GM12878 (cell line): ENCODE measurements around the gene ASIC2. TPM values are rescaled to one million over a fixed set of nuclear protein-coding genes. Genes with fewer than 3 reads are reported as not detected.

Source experiments
- ATAC-seq: fragments of 200-7000 bp; cut with Tn5 transposase; 3 replicates; pipeline ENCODE4 v1.9.1; 2020; ENCODE audit warnings: mild to moderate bottlenecking, moderate library complexity
- BruUV-seq: library from RNA; stranded (reverse); fragments of 400-500 nt; replicated peaks from 2 replicates; lab custom pipeline; 2021; lab: Mats Ljungman, UMichigan
- CTCF ChIA-PET: fragments of 300-600 bp; sonication (Branson Sonifier 250); formaldehyde crosslinking; extraction: SDS; loops from one replicate; lab custom pipeline; 2021; ENCODE audit warnings: inconsistent platforms; lab: Yijun Ruan, JAX
- POLR2A ChIA-PET: fragments of 350-600 bp; formaldehyde crosslinking; extraction: SDS; loops from one replicate; lab custom pipeline; 2021; ENCODE audit warnings: inconsistent platforms; lab: Charles Lee
- RAD21 ChIA-PET: fragments of 300-600 bp; sonication (Branson Sonifier 250); formaldehyde crosslinking; loops from one replicate; lab custom pipeline; 2023; ENCODE audit warnings: antibody characterized with exemption; ENCODE audit not compliant: unreplicated experiment; lab: Charles Lee
- SMC1A ChIA-PET: fragments of 300-600 bp; sonication (Branson Sonifier 250); formaldehyde crosslinking; loops from one replicate; lab custom pipeline; 2023; ENCODE audit not compliant: unreplicated experiment, uncharacterized antibody; lab: Charles Lee
- DNase-seq: peaks from one replicate; pipeline ENCODE4 v3.0.0-alpha.2; 2011; ENCODE audit warnings: low read depth, low spot score
- FAIRE-seq: peaks from 3 replicates; lab custom pipeline; 2011; peaks lifted over from hg19 to GRCh38; lab: Jason Lieb, UNC
- H2AFZ ChIP-seq: 2 replicates; pipeline ENCODE4 v1.6.0; 2011; ENCODE audit warnings: low read depth, low read length, control low read depth; ENCODE audit not compliant: control insufficient read depth
- H3K27ac ChIP-seq: 2 replicates; pipeline ENCODE4 v1.5.1; 2011; ENCODE audit warnings: control low read depth; ENCODE audit not compliant: control insufficient read depth, insufficient read depth
- H3K27me3 ChIP-seq, 2 experiments: replicated peaks in 1 of 2; 2 replicates each; pipeline versions ENCODE4 v1.6.0 to v1.6.1; 2011; ENCODE audit warnings: low read length in 1 of 2; ENCODE audit not compliant: control insufficient read depth in 2 of 2, insufficient read depth in 2 of 2
- H3K36me3 ChIP-seq, 2 experiments: 2 replicates each; pipeline ENCODE4 v1.5.1; 2011; ENCODE audit warnings: low read length in 1 of 2; ENCODE audit not compliant: control insufficient read depth in 2 of 2, insufficient read depth in 2 of 2
- H3K4me1 ChIP-seq: 2 replicates; pipeline ENCODE4 v1.6.1; 2011; ENCODE audit warnings: mild to moderate bottlenecking, low read length, moderate library complexity, mixed read lengths; ENCODE audit not compliant: control insufficient read depth, insufficient read depth
- H3K4me2 ChIP-seq: 2 replicates; pipeline ENCODE4 v1.6.0; 2011; ENCODE audit warnings: control low read depth; ENCODE audit not compliant: control insufficient read depth, insufficient read depth
- H3K4me3 ChIP-seq: fragments of 200-600 bp; sonication (generic); 2 replicates; pipeline ENCODE4 v1.5.1; 2016
- H3K79me2 ChIP-seq: 2 replicates; pipeline ENCODE4 v1.6.0; 2011; ENCODE audit warnings: low read length; ENCODE audit not compliant: control insufficient read depth, insufficient read depth
- H3K9ac ChIP-seq: 2 replicates; pipeline ENCODE4 v1.8.0; 2011; ENCODE audit warnings: low read length, control low read depth, mixed read lengths; ENCODE audit not compliant: control insufficient read depth, insufficient read depth
- H3K9me3 ChIP-seq: replicated peaks from 3 replicates; pipeline ENCODE4 v1.5.1; 2011; ENCODE audit warnings: mild to moderate bottlenecking, low read length; ENCODE audit not compliant: control insufficient read depth, insufficient read depth
- H4K20me1 ChIP-seq: 2 replicates; pipeline ENCODE4 v1.6.0; 2011; ENCODE audit not compliant: control insufficient read depth, insufficient read depth
- BMI1 ChIP-seq: fragments of 450-650 bp; IDR thresholded peaks from 2 replicates; pipeline ENCODE4 v1.6.1; 2016; ENCODE audit warnings: mild to moderate bottlenecking, moderate library complexity, borderline replicate concordance
- CBX3 ChIP-seq: fragments of 200-600 bp; sonication (generic); IDR thresholded peaks from 2 replicates; pipeline ENCODE4 v1.6.1; 2016; ENCODE audit warnings: low read depth, borderline replicate concordance
- CEBPB ChIP-seq, 2 experiments: fragments of 150-350 bp in 1 of 2; IDR thresholded peaks; 2 replicates each; pipeline ENCODE4 v1.6.1; 2012 to 2014; ENCODE audit warnings: low read depth in 2 of 2, low read length in 2 of 2, borderline replicate concordance in 1 of 2, inconsistent platforms in 1 of 2
- GATAD2B ChIP-seq: fragments of 450-650 bp; conservative IDR thresholded peaks from 2 replicates; pipeline ENCODE4 v1.6.1; 2017; ENCODE audit warnings: low read depth, mild to moderate bottlenecking, moderate library complexity
- IKZF1 ChIP-seq: fragments of 450-650 bp; conservative IDR thresholded peaks from 2 replicates; pipeline ENCODE4 v1.6.1; 2017; ENCODE audit warnings: antibody characterized with exemption, mild to moderate bottlenecking
- IRF4 ChIP-seq: IDR thresholded peaks from 2 replicates; pipeline ENCODE4 v1.6.1; 2011; ENCODE audit warnings: low read depth, low read length
- MTA3 ChIP-seq: IDR thresholded peaks from 2 replicates; pipeline ENCODE4 v1.6.1; 2012; ENCODE audit warnings: low read length, inconsistent platforms, borderline replicate concordance
- NFYA ChIP-seq: IDR thresholded peaks from 2 replicates; pipeline ENCODE4 v1.6.1; 2011; ENCODE audit warnings: low read depth, mild to moderate bottlenecking, low read length, improper control_type of control experiment, borderline replicate concordance
- SIN3A ChIP-seq: IDR thresholded peaks from 2 replicates; pipeline ENCODE4 v1.6.1; 2012; ENCODE audit warnings: low read depth, low read length, improper control_type of control experiment
- STAT1 ChIP-seq: fragments of 450-650 bp; conservative IDR thresholded peaks from 2 replicates; pipeline ENCODE4 v1.6.1; 2014; ENCODE audit warnings: antibody characterized with exemption, mild to moderate bottlenecking
- TCF7 ChIP-seq: IDR thresholded peaks from 2 replicates; pipeline ENCODE4 v1.6.1; 2014; ENCODE audit warnings: antibody characterized with exemption, borderline replicate concordance
- ZNF24 ChIP-seq: fragments of 450-650 bp; IDR thresholded peaks from 2 replicates; pipeline ENCODE4 v1.6.1; 2017; ENCODE audit warnings: antibody characterized with exemption, mild to moderate bottlenecking
- ZNF384 ChIP-seq: IDR thresholded peaks from 2 replicates; pipeline ENCODE4 v1.6.1; 2012; ENCODE audit warnings: low read depth, mild to moderate bottlenecking, low read length, improper control_type of control experiment, borderline replicate concordance
- WGBS: methylation state at CpG from one replicate; pipeline ENCODE4 v1.1.6; 2016; ENCODE audit warnings: low lambda C conversion rate; ENCODE audit not compliant: insufficient replicate concordance, insufficient coverage; ENCODE audit errors: missing lambda C conversion rate; 5-methylcytosine and 5-hydroxymethylcytosine counted together
- in situ Hi-C: fragments of 300-500 bp; cut with MboI; formaldehyde crosslinking; loops from 9 replicates; pipeline ENCODE4 v1.14.3; 2018; ENCODE audit warnings: mixed read lengths
- intact Hi-C: fragments of 100-400 bp; cut with micrococcal nuclease; formaldehyde crosslinking; loops from one replicate; pipeline ENCODE4 v1.14.2; 2022; ENCODE audit not compliant: unreplicated experiment
- polyA plus RNA-seq, 11 experiments: library from polyadenylated mRNA; depleted of rRNA in 4 of 11; unstranded in 6 of 11; stranded (reverse) in 5 of 11; fragments of >200 nt; fragmentation: Nextera tagmentation in 4 of 11; fragmentation: Illumina TruSeq in 1 of 11; extraction: Ambion mirVana in 4 of 11; extraction: Trizol in 1 of 11; gene quantifications; 1 replicate in 1 of 11; 2 replicates in 10 of 11; pipeline versions ENCODE4 v1.2.1 to v1.2.3, GENCODE V29; 2011 to 2016; ENCODE audit warnings: inconsistent platforms in 2 of 11, missing spikeins in 2 of 11, low read depth in 1 of 11
- total RNA-seq, 4 experiments: library from RNA; depleted of rRNA in 3 of 4; stranded (reverse); fragments of >200 nt in 3 of 4; fragmentation: Illumina TruSeq in 1 of 4; extraction: Trizol in 1 of 4; gene quantifications; 2 replicates each; pipeline versions ENCODE4 v1.2.1 to v1.2.3, GENCODE V29; 2013 to 2021
- TF ChIP-seq, protein P1 (sequence below): fragments of 450-650 bp; IDR thresholded peaks from 2 replicates; pipeline ENCODE4 v1.6.1; 2017; ENCODE audit warnings: borderline replicate concordance

ASIC2 gene
- total and polyA plus RNA-seq, 10 of the 15 experiments (the other 5 are each of a cell fraction or from before 2014, with no cell fraction given), result not detected

DNA sequence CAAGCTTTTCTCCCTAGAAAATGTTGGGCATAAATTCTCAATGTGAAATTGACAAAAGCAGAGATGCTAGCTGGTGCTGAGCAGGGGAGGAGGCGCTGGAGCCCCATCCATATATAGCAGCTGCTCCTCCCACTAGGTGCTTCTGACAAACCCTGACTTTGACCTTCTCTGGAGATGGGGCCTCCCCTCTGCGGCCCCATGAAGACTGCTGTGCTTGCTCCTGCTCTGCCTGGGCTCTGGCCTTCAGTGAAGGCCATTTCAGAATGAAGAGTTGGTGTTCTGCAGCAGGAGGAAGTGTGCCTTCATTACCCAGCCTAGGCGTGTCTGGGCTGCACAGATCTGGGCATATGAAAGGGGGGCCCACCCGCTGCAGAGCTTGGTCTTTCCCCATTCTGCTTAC is 29.7 kb downstream of the ASIC2 start:
- intact Hi-C loops, result no loop called here
- no peak overlapping the region for H3K27ac ChIP-seq

DNA sequence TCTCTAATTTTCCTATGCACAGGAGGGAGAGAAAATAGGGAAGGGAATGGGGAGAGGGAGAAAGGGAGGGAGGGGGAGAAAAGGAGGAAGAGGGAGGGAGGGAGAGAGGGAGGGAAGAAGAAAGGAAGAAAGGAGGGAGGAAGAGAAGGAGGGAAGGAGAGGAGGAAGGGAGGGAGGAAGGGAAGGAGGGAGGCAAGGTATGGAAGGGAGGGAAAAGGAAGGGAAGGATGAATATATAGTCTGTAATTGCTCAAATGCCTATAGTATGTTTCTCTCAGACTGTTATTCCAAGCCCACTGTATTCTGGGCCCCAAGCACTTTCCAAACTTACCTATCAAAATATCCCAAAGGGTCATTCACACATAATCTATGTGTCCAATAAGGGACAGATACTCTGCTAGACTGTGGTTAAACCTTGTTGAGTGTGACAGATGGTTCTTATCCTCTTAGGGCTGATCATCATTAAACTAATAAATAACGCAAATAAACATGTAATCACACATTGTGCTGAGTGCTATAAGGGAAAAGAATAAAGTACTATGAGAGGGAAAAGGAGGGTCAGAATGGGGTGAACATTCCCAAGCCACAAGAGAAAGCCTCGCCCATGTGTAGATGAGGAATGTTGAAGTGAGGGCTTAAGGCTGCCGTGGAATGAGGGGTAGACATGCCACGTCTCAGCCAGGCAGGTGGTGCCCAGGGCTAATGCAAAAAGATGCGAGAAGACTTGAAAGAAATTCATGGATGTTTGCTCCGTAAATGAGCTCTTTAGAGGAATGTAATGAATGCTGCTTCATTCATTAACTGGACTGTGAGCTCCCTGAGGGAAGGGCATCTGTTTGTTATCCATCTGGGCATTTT is 30.6 kb downstream of the ASIC2 start:
- Histone ChIP-seq H3K4me1 (no peaks in the 10 kb centered on the region), H4K20me1 (no peaks in the 10 kb centered on the region), H3K36me3 (no peaks in the 10 kb centered on the region), H3K4me3 (no peak overlapping the region), H2AFZ (no peak overlapping the region), H3K79me2 (no peaks in the 10 kb centered on the region), H3K27me3 (peaks cover 2% of the 10 kb centered on the region in 2 experiments; a peak in 2 of 4 replicates), H3K27ac (no peak overlapping the region), H3K9me3 (no peaks in the 10 kb centered on the region), H3K9ac (no peak overlapping the region), H3K4me2 (no peak overlapping the region)
- RAD21 ChIA-PET, result no interaction called here
- in situ Hi-C loops, result no loop called here
- ATAC-seq (no peak), FAIRE-seq (no peak), DNase-seq (no peak)
- CTCF ChIA-PET, result no interaction called here
- SMC1A ChIA-PET, result no interaction called here
- intact Hi-C loops, result no loop called here
- POLR2A ChIA-PET, result no interaction called here
- TF ChIP-seq ZNF24 (no peak), IKZF1 (no peak), TCF7 (no peak), MTA3 (no peak), CBX3 (no peak), STAT1 (no peak), SIN3A (no peak), ZNF384 (no peak), IRF4 (no peak), GATAD2B (no peak)
- no TSS peak for BruUV-seq
- WGBS, result 13% methylated on average over 6 of the region's 6 CpGs

More for the DNA sequence above, 29.7 kb downstream of the ASIC2 start:
- H3K4me2 ChIP-seq, result no peak overlapping the region
- H3K36me3 ChIP-seq, result no peaks in the 10 kb centered on the region
- ChIA-PET CTCF (no interaction called here), RAD21 (no interaction called here), POLR2A (no interaction called here), SMC1A (no interaction called here)
- H2AFZ ChIP-seq, result no peak overlapping the region
- no peak overlapping the region for H3K9ac ChIP-seq
- TF ChIP-seq CBX3 (no peak), BMI1 (no peak), NFYA (no peak), CEBPB (IDR thresholded peaks at IDR 0.05; ENCODE audit: borderline replicate concordance in 1 of 2, low read depth in 2 of 2, low read length in 2 of 2) (no peak)
- TF ChIP-seq, protein P1, sequence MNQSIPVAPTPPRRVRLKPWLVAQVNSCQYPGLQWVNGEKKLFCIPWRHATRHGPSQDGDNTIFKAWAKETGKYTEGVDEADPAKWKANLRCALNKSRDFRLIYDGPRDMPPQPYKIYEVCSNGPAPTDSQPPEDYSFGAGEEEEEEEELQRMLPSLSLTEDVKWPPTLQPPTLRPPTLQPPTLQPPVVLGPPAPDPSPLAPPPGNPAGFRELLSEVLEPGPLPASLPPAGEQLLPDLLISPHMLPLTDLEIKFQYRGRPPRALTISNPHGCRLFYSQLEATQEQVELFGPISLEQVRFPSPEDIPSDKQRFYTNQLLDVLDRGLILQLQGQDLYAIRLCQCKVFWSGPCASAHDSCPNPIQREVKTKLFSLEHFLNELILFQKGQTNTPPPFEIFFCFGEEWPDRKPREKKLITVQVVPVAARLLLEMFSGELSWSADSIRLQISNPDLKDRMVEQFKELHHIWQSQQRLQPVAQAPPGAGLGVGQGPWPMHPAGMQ, result no peak
- BruUV-seq, result no TSS peak
- in situ Hi-C loops, result no loop called here
- peaks cover 2% of the 10 kb centered on the region in 2 experiments; a peak in 2 of 4 replicates for H3K27me3 ChIP-seq
- no peaks in the 10 kb centered on the region for H3K79me2 ChIP-seq
- no peak for FAIRE-seq
- DNase-seq, result no peak
- H3K9me3 ChIP-seq, result no peaks in the 10 kb centered on the region
- H3K4me3 ChIP-seq, result no peak overlapping the region
- WGBS, result 6% methylated on average over 4 of the region's 4 CpGs
- ATAC-seq, result no peak
- H3K4me1 ChIP-seq, result no peaks in the 10 kb centered on the region
- no peaks in the 10 kb centered on the region for H4K20me1 ChIP-seq
